PC-3 (cell line): ENCODE measurements around the gene CCBE1.

ENCODE experiments used
- CTCF ChIP-seq: fragments of 300-600 bp; sonication (generic); conservative IDR thresholded peaks from 2 replicates; pipeline ENCODE4 v1.5.1; 2017; ENCODE audit warnings: antibody characterized with exemption, low read depth, mild to moderate bottlenecking, low read length
- EZH2 ChIP-seq: fragments of 300-600 bp; sonication (generic); IDR thresholded peaks from one replicate; pipeline ENCODE4 v1.6.1; 2017; ENCODE audit warnings: antibody characterized with exemption, mild to moderate bottlenecking, low read length; ENCODE audit not compliant: unreplicated experiment
- EZH2phosphoT487 ChIP-seq: fragments of 300-600 bp; sonication (generic); IDR thresholded peaks from 2 replicates; pipeline ENCODE4 v1.6.1; 2018; ENCODE audit warnings: mild to moderate bottlenecking, antibody characterized with exemption, low read length, borderline replicate concordance

GRCh38 chr18:59549503-59550173, 147.6 kb downstream of the CCBE1 start:
- TF ChIP-seq EZH2 (no peak), CTCF (no peak), EZH2phosphoT487 (no peak)
